SKM-1 treated with dmso at 0.1 percent for 144 hours (cell line): ENCODE data around the gene TPD52L1.
"Not testable (repeated sequence)": the region's sequence is repeated elsewhere in the genome, so short reads cannot be mapped to it uniquely, and the experiment has no call there.

Source experiments
- DNase-seq: peaks from one replicate; lab custom pipeline; 2025; ENCODE audit not compliant: unreplicated experiment; lab: John Stamatoyannopoulos, UW

Gene TPD52L1

GRCh38 chr6:125268765-125269164 is 115.2 kb downstream of the TPD52L1 start:
- no peak for DNase-seq

- no peak for DNase-seq
These were observed 115.9 kb downstream of the TPD52L1 start for GRCh38 chr6:125269328-125269985.

GRCh38 chr6:125270380-125270779 is 116.8 kb downstream of the TPD52L1 start:
- no peak for DNase-seq

GRCh38 chr6:125271486-125272159 is 118.0 kb downstream of the TPD52L1 start:
- no peak for DNase-seq

- DNase-seq: no peak
These were observed 119.7 kb downstream of the TPD52L1 start for GRCh38 chr6:125273251-125273650.

- no peak for DNase-seq
These were observed 120.4 kb downstream of the TPD52L1 start for GRCh38 chr6:125273965-125274364.

- DNase-seq: no peak
These were observed 121.4 kb downstream of the TPD52L1 start for GRCh38 chr6:125274935-125275334.

- DNase-seq: no peak
These were observed 122.2 kb downstream of the TPD52L1 start for GRCh38 chr6:125275779-125276178.

GRCh38 chr6:125277838-125278237 is 124.3 kb downstream of the TPD52L1 start:
- DNase-seq: no peak

GRCh38 chr6:125279961-125280360 is 126.4 kb downstream of the TPD52L1 start:
- no peak for DNase-seq

- DNase-seq: not testable (repeated sequence)
These were observed 126.9 kb downstream of the TPD52L1 start for GRCh38 chr6:125280370-125281035.

GRCh38 chr6:125282470-125282869 is 128.9 kb downstream of the TPD52L1 start:
- DNase-seq: not testable (repeated sequence)

GRCh38 chr6:125285353-125285752 is 131.8 kb downstream of the TPD52L1 start:
- no peak for DNase-seq

- DNase-seq: no peak
These were observed 132.4 kb downstream of the TPD52L1 start for GRCh38 chr6:125285936-125286335.

- DNase-seq: no peak
These were observed 134.1 kb downstream of the TPD52L1 start for GRCh38 chr6:125287718-125288117.

GRCh38 chr6:125293587-125293986 is 140.0 kb downstream of the TPD52L1 start:
- no peak for DNase-seq

GRCh38 chr6:125294036-125294435 is 140.5 kb downstream of the TPD52L1 start:
- DNase-seq: no peak

GRCh38 chr6:125294925-125295324 is 141.4 kb downstream of the TPD52L1 start:
- DNase-seq: no peak

GRCh38 chr6:125296471-125296870 is 142.9 kb downstream of the TPD52L1 start:
- no peak for DNase-seq

GRCh38 chr6:125299257-125299656 is 145.7 kb downstream of the TPD52L1 start:
- DNase-seq: no peak

GRCh38 chr6:125300992-125301434 is 147.4 kb downstream of the TPD52L1 start:
- no peak for DNase-seq
